HG03095 (cell line): ENCODE data around the gene KDM4D.
"Not testable (repeated sequence)": the region's sequence is repeated elsewhere in the genome, so short reads cannot be mapped to it uniquely, and the experiment has no call there.

ENCODE experiments used
- ATAC-seq: cut with Tn5 transposase; IDR thresholded peaks from one replicate; pipeline ENCODE4 v1.9.1; 2021; ENCODE audit warnings: moderate library complexity; ENCODE audit not compliant: unreplicated experiment

KDM4D gene

DNA sequence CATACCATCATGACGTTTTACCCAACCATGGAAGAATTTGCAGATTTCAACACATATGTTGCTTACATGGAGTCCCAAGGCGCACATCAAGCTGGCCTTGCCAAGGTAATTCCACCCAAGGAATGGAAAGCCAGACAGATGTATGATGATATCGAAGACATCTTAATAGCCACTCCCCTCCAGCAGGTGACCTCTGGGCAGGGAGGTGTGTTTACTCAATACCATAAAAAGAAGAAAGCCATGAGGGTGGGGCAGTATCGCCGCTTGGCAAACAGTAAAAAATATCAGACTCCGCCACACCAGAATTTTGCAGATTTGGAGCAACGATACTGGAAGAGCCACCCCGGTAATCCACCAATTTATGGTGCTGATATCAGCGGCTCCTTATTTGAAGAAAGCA, 52.1 kb downstream of the KDM4D start:
- not testable (repeated sequence) for ATAC-seq

- ATAC-seq: no peak
Measured at GRCh38 chr11:95028357-95028756, 54.8 kb downstream of the KDM4D start.

GRCh38 chr11:95033051-95033450, 59.5 kb downstream of the KDM4D start:
- ATAC-seq: no peak

GRCh38 chr11:95035316-95035715, 61.8 kb downstream of the KDM4D start:
- no peak for ATAC-seq

DNA sequence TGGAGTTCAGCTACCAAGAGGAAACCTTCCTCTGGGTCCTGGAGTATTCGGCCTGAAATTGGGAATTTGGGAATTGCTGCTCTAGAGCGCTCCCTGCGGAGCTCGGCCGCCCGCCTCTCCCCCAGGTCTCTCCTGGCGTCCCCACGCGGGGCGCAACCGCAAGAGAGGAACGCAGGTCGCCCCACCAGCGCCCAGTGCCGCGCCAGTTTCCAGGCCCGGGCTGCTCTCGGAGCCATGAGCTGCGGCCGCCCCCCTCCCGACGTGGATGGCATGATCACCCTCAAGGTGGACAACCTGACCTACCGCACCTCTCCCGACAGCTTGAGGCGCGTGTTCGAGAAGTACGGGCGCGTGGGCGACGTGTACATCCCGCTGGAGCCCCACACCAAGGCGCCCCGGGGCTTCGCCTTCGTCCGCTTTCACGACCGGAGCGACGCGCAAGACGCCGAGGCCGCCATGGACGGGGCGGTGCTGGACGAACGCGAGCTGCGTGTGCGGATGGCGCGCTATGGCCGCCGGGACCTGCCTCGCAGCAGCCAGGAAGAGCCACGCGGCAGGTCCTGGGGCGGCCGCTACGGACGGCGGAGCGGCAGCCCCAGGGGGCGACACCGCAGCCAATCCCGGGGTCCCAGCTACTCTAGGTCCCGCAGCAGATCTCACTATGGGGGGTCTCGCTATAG, 64.0 kb downstream of the KDM4D start:
- ATAC-seq: not testable (repeated sequence)

DNA sequence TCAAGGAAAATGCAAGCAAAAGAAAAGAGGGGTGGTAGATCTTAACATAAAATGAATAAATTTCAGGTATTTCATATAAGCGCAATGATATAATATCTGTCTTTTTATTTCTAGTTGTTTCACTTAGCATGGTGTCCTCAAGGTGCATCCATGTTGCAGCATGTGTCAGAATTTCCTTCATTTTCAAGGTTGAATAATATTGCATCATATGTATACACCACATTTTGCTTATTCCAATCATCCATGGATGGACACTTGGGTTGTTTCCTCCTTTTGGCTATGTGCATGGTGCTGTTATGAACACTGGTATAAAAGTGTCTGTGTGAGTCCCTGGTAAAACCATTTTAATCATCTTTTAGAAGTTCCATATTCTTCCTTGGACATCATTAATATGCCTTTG, 68.7 kb downstream of the KDM4D start:
- ATAC-seq: no peak

DNA sequence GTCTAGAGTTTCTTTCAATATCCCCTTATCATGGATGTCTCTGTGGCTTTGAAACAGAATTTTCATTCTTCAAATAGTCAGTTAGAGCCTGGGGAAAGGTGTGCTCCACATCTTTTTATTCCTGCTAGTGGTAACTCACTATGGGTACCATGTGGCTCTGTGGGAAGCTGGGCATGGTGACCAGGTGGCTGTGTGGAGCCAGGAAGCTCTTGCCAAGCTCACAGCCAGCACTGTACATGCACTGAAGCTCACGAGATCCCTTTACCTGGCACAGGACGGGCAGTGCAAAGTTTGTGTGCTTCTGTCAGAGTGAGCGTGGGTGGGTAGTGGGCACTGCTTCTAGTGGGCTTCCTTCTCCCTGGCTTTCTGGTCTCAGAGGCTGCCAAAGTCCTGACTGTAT, 69.4 kb downstream of the KDM4D start:
- ATAC-seq: no peak

DNA sequence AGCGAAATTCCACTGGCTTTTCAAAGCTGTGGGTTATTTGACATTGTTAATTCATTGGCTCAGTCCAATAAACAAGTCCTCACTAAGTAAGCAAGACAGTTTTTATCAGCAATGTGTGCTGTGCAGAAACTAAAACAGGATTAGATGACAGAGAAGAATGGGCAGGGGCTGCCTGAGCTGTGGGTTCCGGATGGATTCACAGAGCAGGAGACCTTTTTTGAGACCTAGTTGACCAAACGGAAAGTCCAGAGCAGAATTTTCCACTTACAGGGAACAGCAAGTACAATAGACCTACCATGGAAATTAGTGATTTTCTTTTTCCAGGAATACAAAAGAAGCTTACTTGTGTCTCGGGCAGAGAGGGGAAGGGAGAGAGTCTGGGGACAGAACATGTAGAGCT, 70.5 kb downstream of the KDM4D start:
- no peak for ATAC-seq

DNA sequence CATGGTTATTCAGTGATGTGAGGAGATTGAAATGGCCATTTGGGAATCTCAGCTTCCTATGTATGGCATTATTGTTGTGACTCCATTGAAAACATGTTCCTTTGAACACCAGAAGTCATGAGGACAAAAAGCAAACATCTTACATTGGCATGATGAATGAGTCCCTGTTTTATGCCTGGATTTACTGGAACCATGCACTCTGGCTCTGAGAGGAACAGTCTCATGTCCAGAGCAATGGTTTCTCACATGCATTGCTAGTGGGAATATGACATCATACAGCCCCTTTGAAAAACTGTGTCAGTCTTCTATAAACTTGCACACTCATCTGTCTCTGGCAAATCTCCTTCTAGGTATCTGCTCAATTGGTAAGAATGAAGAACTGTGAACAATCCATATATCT, 72.3 kb downstream of the KDM4D start:
- no peak for ATAC-seq
